Activated T-helper 2 cell treated with anti-CD3 and anti-CD28 coated beads, Interferon-gamma antibody, Interleukin-2, Interleukin-4, amounts not matched to agents 10 μg/mL and 5 μg/mL and 100 μg/mL, durations not matched to agents 14 hours and 24 hours and 36 hours (primary cell): Measurements from ENCODE around the gene FAM240B. TPM values are rescaled to one million over a fixed set of nuclear protein-coding genes. Genes with fewer than 3 reads are reported as not detected.

Experiments
- DNase-seq: peaks from one replicate; pipeline ENCODE4 v3.0.0; 2021; ENCODE audit warnings: low spot score
- H3K27ac Mint-ChIP-seq: one replicate; pipeline ENCODE4 v1.8.0; 2021; ENCODE audit warnings: mixed read lengths
- H3K27me3 Mint-ChIP-seq: one replicate; pipeline ENCODE4 v1.8.0; 2021; ENCODE audit warnings: low read depth, mixed read lengths
- H3K36me3 Mint-ChIP-seq: one replicate; pipeline ENCODE4 v1.8.0; 2021; ENCODE audit warnings: low read depth, mixed read lengths
- H3K4me1 Mint-ChIP-seq: one replicate; pipeline ENCODE4 v1.8.0; 2021; ENCODE audit warnings: low read depth, mixed read lengths
- H3K4me3 Mint-ChIP-seq: one replicate; pipeline ENCODE4 v1.8.0; 2021; ENCODE audit warnings: low read depth, mild to moderate bottlenecking, moderate library complexity, mixed read lengths
- H3K9me3 Mint-ChIP-seq: one replicate; pipeline ENCODE4 v1.8.0; 2021; ENCODE audit warnings: mixed read lengths
- intact Hi-C: fragments of 100-400 bp; cut with micrococcal nuclease; formaldehyde crosslinking; loops from one replicate; pipeline ENCODE4 v1.15.1; 2023
- total RNA-seq: library from RNA; stranded (reverse); gene quantifications from 2 replicates; pipeline ENCODE4 v1.2.3, GENCODE V29; 2022

FAM240B gene
- total RNA-seq, 1 donor from 2014 or later = not detected

GRCh38 chr9:38727497-38728001 is 7.6 kb upstream of the FAM240B start:
- H3K4me3 Mint-ChIP-seq = no peak overlapping the region
- H3K36me3 Mint-ChIP-seq = no peaks in the 10 kb centered on the region
- H3K27ac Mint-ChIP-seq = no peak overlapping the region
- intact Hi-C loops = no loop called here
- no peaks in the 10 kb centered on the region for H3K27me3 Mint-ChIP-seq
- no peaks in the 10 kb centered on the region for H3K9me3 Mint-ChIP-seq
- DNase-seq = no peak
- H3K4me1 Mint-ChIP-seq = no peaks in the 10 kb centered on the region

GRCh38 chr9:38724754-38725153 is 4.8 kb upstream of the FAM240B start:
- H3K27ac Mint-ChIP-seq = no peak overlapping the region
- no peak for DNase-seq
- H3K4me3 Mint-ChIP-seq = no peak overlapping the region
- H3K36me3 Mint-ChIP-seq = no peaks in the 10 kb centered on the region
- intact Hi-C loops = no loop called here
- no peaks in the 10 kb centered on the region for H3K27me3 Mint-ChIP-seq
- H3K9me3 Mint-ChIP-seq = no peaks in the 10 kb centered on the region
- no peaks in the 10 kb centered on the region for H3K4me1 Mint-ChIP-seq

GRCh38 chr9:38718148-38718547 is 1.8 kb downstream of the FAM240B start:
- no peak overlapping the region for H3K4me3 Mint-ChIP-seq
- H3K9me3 Mint-ChIP-seq = no peaks in the 10 kb centered on the region
- intact Hi-C loops = no loop called here
- DNase-seq = no peak
- H3K36me3 Mint-ChIP-seq = no peaks in the 10 kb centered on the region
- H3K27ac Mint-ChIP-seq = no peak overlapping the region
- no peaks in the 10 kb centered on the region for H3K27me3 Mint-ChIP-seq
- H3K4me1 Mint-ChIP-seq = no peaks in the 10 kb centered on the region

- no peak for DNase-seq
- no peak overlapping the region for H3K27ac Mint-ChIP-seq
- H3K27me3 Mint-ChIP-seq = no peaks in the 10 kb centered on the region
- H3K9me3 Mint-ChIP-seq = no peaks in the 10 kb centered on the region
- H3K36me3 Mint-ChIP-seq = no peaks in the 10 kb centered on the region
- intact Hi-C loops = no loop called here
- H3K4me1 Mint-ChIP-seq = no peaks in the 10 kb centered on the region
- H3K4me3 Mint-ChIP-seq = no peak overlapping the region
Measured at GRCh38 chr9:38715684-38716083, 4.2 kb downstream of the FAM240B start.

- Mint-ChIP-seq H3K27ac (no peak overlapping the region), H3K4me3 (no peak overlapping the region), H3K9me3 (no peaks in the 10 kb centered on the region), H3K36me3 (no peaks in the 10 kb centered on the region), H3K27me3 (no peaks in the 10 kb centered on the region), H3K4me1 (no peaks in the 10 kb centered on the region)
- intact Hi-C loops = no loop called here
- DNase-seq = no peak
Measured at GRCh38 chr9:38713426-38713825, 6.5 kb downstream of the FAM240B start.

- H3K4me3 Mint-ChIP-seq = no peak overlapping the region
- DNase-seq = no peak
- intact Hi-C loops = no loop called here
- H3K9me3 Mint-ChIP-seq = no peaks in the 10 kb centered on the region
- H3K4me1 Mint-ChIP-seq = no peaks in the 10 kb centered on the region
- no peaks in the 10 kb centered on the region for H3K36me3 Mint-ChIP-seq
- no peaks in the 10 kb centered on the region for H3K27me3 Mint-ChIP-seq
- no peak overlapping the region for H3K27ac Mint-ChIP-seq
Measured at GRCh38 chr9:38708759-38709158, 11.2 kb downstream of the FAM240B start.

- Mint-ChIP-seq H3K36me3 (no peaks in the 10 kb centered on the region), H3K27me3 (no peaks in the 10 kb centered on the region), H3K9me3 (no peaks in the 10 kb centered on the region), H3K27ac (no peak overlapping the region), H3K4me3 (no peak overlapping the region), H3K4me1 (no peaks in the 10 kb centered on the region)
- no peak for DNase-seq
- intact Hi-C loops = no loop called here
Measured at GRCh38 chr9:38707885-38708637, 11.9 kb downstream of the FAM240B start.

GRCh38 chr9:38706493-38706892 is 13.4 kb downstream of the FAM240B start:
- H3K27me3 Mint-ChIP-seq = no peaks in the 10 kb centered on the region
- no peaks in the 10 kb centered on the region for H3K9me3 Mint-ChIP-seq
- H3K4me3 Mint-ChIP-seq = no peak overlapping the region
- no peak for DNase-seq
- H3K36me3 Mint-ChIP-seq = no peaks in the 10 kb centered on the region
- intact Hi-C loops = no loop called here
- no peaks in the 10 kb centered on the region for H3K4me1 Mint-ChIP-seq
- H3K27ac Mint-ChIP-seq = no peak overlapping the region

GRCh38 chr9:38705917-38706316 is 14.0 kb downstream of the FAM240B start:
- no peak overlapping the region for H3K27ac Mint-ChIP-seq
- no peak overlapping the region for H3K4me3 Mint-ChIP-seq
- H3K4me1 Mint-ChIP-seq = no peaks in the 10 kb centered on the region
- H3K36me3 Mint-ChIP-seq = no peaks in the 10 kb centered on the region
- intact Hi-C loops = no loop called here
- no peaks in the 10 kb centered on the region for H3K27me3 Mint-ChIP-seq
- no peaks in the 10 kb centered on the region for H3K9me3 Mint-ChIP-seq
- no peak for DNase-seq

GRCh38 chr9:38700695-38701094 is 19.2 kb downstream of the FAM240B start:
- no peaks in the 10 kb centered on the region for H3K9me3 Mint-ChIP-seq
- no peaks in the 10 kb centered on the region for H3K27me3 Mint-ChIP-seq
- intact Hi-C loops = no loop called here
- no peak overlapping the region for H3K4me3 Mint-ChIP-seq
- H3K36me3 Mint-ChIP-seq = no peaks in the 10 kb centered on the region
- no peak for DNase-seq
- no peak overlapping the region for H3K27ac Mint-ChIP-seq
- H3K4me1 Mint-ChIP-seq = peaks cover 1% of the 10 kb centered on the region

- no peaks in the 10 kb centered on the region for H3K27me3 Mint-ChIP-seq
- H3K9me3 Mint-ChIP-seq = no peaks in the 10 kb centered on the region
- intact Hi-C loops = no loop called here
- peaks cover 1% of the 10 kb centered on the region for H3K4me1 Mint-ChIP-seq
- H3K27ac Mint-ChIP-seq = no peak overlapping the region
- no peaks in the 10 kb centered on the region for H3K36me3 Mint-ChIP-seq
- H3K4me3 Mint-ChIP-seq = no peak overlapping the region
- no peak for DNase-seq
Measured at GRCh38 chr9:38699337-38699736, 20.6 kb downstream of the FAM240B start.

- Mint-ChIP-seq H3K27me3 (no peaks in the 10 kb centered on the region), H3K4me3 (no peak overlapping the region), H3K27ac (no peak overlapping the region), H3K4me1 (peaks cover 1% of the 10 kb centered on the region), H3K9me3 (no peaks in the 10 kb centered on the region), H3K36me3 (no peaks in the 10 kb centered on the region)
- intact Hi-C loops = no loop called here
- DNase-seq = no peak
Measured at GRCh38 chr9:38697776-38698300, 22.1 kb downstream of the FAM240B start.

- H3K36me3 Mint-ChIP-seq = no peaks in the 10 kb centered on the region
- H3K27me3 Mint-ChIP-seq = no peaks in the 10 kb centered on the region
- H3K4me3 Mint-ChIP-seq = no peak overlapping the region
- DNase-seq = no peak
- peaks cover 1% of the 10 kb centered on the region for H3K4me1 Mint-ChIP-seq
- no peak overlapping the region for H3K27ac Mint-ChIP-seq
- intact Hi-C loops = no loop called here
- H3K9me3 Mint-ChIP-seq = no peaks in the 10 kb centered on the region
Measured at GRCh38 chr9:38696999-38697398, 22.9 kb downstream of the FAM240B start.
